ENCODE results near the gene SLIT3.

Gene SLIT3

DNA sequence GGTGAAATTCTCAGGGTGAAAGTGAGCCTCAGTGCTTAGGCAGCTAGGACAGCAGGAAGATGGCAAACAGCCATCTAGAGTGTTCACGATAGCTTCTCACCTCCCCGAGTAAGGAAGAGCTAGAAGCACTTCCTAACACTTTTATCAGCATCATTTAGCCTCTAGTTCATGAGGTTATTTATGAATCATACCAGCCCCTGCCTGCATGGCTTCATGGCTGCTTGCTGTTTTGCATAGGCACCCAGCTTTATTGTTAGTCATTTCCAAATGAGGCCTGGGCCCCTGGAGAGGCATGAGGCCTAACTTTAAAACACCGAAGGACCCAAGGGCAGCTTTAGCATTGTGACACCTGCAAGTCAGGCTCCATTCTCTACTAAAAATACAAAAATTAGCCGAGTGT lies 586.9 kb downstream of the SLIT3 start:
- no peak for DNase-seq

DNA sequence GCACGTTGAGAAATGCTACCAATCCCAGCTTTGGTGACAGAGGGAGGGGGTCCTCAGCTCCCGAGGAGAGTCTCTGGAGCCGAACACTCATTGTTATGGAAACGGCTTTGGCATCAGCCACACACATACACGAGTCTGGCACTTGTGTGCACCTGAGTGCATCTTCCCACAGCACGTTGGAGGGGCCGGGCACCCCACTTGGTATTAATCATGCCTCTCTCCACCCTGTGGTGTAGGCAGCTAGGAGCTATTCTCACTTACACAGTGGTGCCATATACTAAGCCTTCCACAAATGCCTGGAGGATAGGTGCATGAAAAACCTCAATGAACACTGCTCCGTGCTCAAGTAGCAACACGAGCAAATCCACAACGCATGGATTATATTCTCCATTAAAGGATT lies 587.9 kb downstream of the SLIT3 start:
- no peak for DNase-seq

- DNase-seq = no peak
Observed at GRCh38 chr5:168712280-168712924, 588.5 kb downstream of the SLIT3 start.

- DNase-seq = no peak
Observed at GRCh38 chr5:168710706-168711105, 590.2 kb downstream of the SLIT3 start.

GRCh38 chr5:168707716-168708695 lies 592.9 kb downstream of the SLIT3 start:
- no peak for DNase-seq

GRCh38 chr5:168706655-168707069 lies 594.3 kb downstream of the SLIT3 start:
- DNase-seq = no peak

DNA sequence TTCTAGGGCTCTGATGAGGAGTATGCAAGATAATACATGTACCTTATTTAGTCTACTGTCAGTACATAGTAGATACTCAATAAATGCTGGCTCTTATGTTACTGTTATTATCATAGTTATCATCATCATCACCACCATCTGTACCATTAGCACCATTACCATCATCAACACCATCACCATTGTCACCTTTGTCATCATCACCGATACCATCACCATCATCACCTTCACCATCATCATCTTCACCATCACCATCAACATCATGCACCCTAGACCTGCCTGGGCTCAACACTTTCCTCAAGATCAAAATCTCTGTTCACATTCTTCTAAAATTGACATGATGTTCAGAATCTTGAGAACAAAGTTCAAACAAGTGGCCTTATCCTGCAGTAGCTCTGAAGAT lies 595.6 kb downstream of the SLIT3 start:
- no peak for DNase-seq

DNA sequence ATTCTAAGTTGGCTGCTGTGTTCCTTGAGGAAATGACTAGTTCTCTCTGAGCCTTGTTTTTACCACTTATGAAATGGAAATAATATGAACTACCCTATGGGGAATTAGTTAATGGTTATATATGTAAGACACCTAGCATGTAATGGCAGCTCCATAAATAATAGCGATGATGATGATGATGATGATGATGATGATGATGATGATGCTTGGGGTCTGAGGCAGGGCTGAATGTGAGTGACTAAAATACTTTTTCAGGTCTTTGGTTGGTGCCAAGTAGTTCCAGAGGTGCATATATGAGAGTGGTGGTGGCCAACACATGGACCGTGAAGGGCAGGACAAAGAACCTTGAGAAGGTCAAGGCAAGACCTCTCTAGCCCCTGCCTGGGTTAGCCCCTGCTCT lies 598.4 kb downstream of the SLIT3 start:
- no peak for DNase-seq

GRCh38 chr5:168701641-168702040 lies 599.3 kb downstream of the SLIT3 start:
- no peak for DNase-seq

GRCh38 chr5:168699002-168699401 lies 601.9 kb downstream of the SLIT3 start:
- DNase-seq = no peak

- no peak for DNase-seq
Observed at GRCh38 chr5:168697034-168697720, 603.8 kb downstream of the SLIT3 start.

DNA sequence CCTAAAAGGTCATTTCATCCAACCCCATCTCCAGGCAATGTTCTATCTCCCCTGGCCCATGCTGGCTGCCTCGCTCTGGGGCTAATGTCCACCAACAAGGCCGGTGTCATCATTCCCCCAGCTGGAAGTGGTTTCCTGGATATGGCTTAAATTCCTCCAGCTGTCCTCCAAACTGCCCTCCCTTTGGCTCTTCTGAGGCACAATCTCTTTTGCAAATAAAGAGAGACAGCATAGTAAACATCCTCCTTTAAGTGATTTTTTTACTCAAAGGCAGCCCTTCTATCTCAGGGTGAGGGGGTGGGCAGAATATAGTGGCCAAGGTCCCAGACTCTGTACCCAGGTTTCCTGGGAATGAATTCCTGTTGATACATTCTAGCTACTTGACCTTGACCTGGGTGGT lies 604.3 kb downstream of the SLIT3 start:
- DNase-seq = no peak

- no peak for DNase-seq
Observed at GRCh38 chr5:168695301-168695835, 605.6 kb downstream of the SLIT3 start.

GRCh38 chr5:168694289-168694688 lies 606.6 kb downstream of the SLIT3 start:
- DNase-seq = no peak

- DNase-seq = no peak
Observed at GRCh38 chr5:168693883-168694282, 607.1 kb downstream of the SLIT3 start.

DNA sequence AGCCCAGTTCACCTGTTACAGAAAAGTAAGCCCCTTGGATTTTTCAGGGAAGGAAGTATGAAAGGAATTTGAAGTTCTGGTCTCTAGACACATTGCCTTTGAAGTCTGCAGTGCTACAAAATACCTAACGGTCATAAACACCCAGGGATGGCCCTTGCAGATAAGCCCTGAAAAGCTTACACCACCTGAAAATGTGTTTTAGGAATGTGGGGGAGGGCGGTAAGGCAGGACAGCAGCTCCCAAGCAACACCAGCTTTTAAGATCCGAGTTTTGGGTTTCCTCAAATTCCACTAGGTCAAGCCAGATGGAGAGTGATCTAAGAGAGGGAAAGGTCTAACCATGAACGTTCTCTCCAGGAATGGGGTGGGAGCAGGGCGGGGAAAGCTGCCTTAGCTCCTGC lies 607.6 kb downstream of the SLIT3 start:
- no peak for DNase-seq

- DNase-seq = no peak
Observed at GRCh38 chr5:168691891-168692290, 609.0 kb downstream of the SLIT3 start.

- no peak for DNase-seq
Observed at GRCh38 chr5:168689260-168689659, 611.7 kb downstream of the SLIT3 start.

DNA sequence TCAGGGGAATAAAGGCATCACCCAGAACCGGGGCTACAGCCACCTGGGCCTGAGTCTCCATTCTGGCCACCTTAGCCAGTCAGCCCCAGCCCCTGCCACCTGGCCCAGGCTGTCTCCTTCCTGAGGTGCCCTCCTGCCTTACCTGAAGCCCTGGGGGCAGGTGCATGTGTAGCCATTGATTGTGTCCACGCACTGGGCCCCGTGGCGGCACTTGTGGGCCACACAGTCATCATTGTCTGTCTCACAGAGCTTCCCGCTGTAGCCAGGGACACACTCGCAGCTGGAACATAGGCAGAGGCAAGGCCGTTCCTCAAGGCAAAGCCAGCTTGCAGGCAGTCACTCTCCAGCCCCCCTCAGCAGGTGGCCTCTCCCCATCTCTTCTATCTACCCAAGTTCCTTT lies 614.1 kb downstream of the SLIT3 start:
- no peak for DNase-seq

DNA sequence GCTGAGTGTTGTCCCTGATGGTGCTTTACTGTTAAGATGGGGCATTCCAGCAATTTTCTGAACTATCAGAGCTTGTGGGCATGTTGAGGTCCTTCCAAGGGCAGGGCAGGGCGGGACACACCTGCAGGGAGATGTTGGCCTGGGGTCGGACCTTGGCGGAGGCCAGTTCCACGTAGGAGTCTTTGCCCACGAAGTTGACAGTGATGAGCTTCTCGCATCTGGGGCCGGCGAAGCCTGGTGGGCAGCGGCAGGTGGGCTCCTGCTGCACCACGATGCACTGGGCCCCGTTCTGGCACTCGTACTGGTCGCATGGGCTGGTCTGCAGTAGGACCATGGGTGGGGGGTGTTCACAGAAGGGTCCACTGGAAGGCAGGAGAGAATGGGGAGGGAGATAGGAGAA lies 615.4 kb downstream of the SLIT3 start:
- DNase-seq = no peak

GRCh38 chr5:168683927-168684295 lies 617.0 kb downstream of the SLIT3 start:
- DNase-seq = no peak

GRCh38 chr5:168683247-168683926 lies 617.6 kb downstream of the SLIT3 start:
- DNase-seq = no peak

Data from NCI-H1417 treated with DMSO at 0.1 percent for 48 hours (cell line).